ENCODE measurements around the gene NDUFC1.

GRCh38 chr4:139245590-139245989, 56.7 kb downstream of the NDUFC1 start:
- no peak for TF ChIP-seq POLR2A (IDR thresholded peaks at IDR 0.05)
- TF ChIP-seq, protein P1, sequence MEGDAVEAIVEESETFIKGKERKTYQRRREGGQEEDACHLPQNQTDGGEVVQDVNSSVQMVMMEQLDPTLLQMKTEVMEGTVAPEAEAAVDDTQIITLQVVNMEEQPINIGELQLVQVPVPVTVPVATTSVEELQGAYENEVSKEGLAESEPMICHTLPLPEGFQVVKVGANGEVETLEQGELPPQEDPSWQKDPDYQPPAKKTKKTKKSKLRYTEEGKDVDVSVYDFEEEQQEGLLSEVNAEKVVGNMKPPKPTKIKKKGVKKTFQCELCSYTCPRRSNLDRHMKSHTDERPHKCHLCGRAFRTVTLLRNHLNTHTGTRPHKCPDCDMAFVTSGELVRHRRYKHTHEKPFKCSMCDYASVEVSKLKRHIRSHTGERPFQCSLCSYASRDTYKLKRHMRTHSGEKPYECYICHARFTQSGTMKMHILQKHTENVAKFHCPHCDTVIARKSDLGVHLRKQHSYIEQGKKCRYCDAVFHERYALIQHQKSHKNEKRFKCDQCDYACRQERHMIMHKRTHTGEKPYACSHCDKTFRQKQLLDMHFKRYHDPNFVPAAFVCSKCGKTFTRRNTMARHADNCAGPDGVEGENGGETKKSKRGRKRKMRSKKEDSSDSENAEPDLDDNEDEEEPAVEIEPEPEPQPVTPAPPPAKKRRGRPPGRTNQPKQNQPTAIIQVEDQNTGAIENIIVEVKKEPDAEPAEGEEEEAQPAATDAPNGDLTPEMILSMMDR (IDR thresholded peaks at IDR 0.05), result no peak

All from lower leg skin (tissue), 3 donors.